ENCODE data around the gene GLOD4.

- TF ChIP-seq CTCF (IDR thresholded peaks at IDR 0.05) (no peak), POLR2A (IDR thresholded peaks at IDR 0.05) (no peak)
Observed at GRCh38 chr17:760371-760770, 21.7 kb downstream of the GLOD4 start.

All from body of pancreas (tissue), 4 donors.